Ectodermal cell (in vitro differentiated cells): Measurements from ENCODE around the gene CABLES2.

Experiments used
- H3K27ac ChIP-seq: 2 replicates; pipeline ENCODE4 v1.7.0; 2013; ENCODE audit warnings: mild to moderate bottlenecking, low read depth, low read length; ENCODE audit not compliant: insufficient read depth, poor library complexity, severe bottlenecking
- H3K27me3 ChIP-seq: 2 replicates; pipeline ENCODE4 v1.7.0; 2013; ENCODE audit warnings: mild to moderate bottlenecking, low read length; ENCODE audit not compliant: insufficient read depth, control insufficient read depth, poor library complexity, severe bottlenecking
- H3K36me3 ChIP-seq: one replicate; pipeline ENCODE4 v1.7.0; 2013; ENCODE audit warnings: low read length; ENCODE audit not compliant: control insufficient read depth, insufficient read depth
- H3K4me1 ChIP-seq: one replicate; pipeline ENCODE4 v1.7.0; 2013; ENCODE audit warnings: low read length; ENCODE audit not compliant: control insufficient read depth, insufficient read depth
- H3K4me3 ChIP-seq: 2 replicates; pipeline ENCODE4 v1.7.0; 2013; ENCODE audit warnings: low read depth, low read length, control low read depth; ENCODE audit not compliant: insufficient read depth
- H3K9me3 ChIP-seq: 2 replicates; pipeline ENCODE4 v1.7.0; 2013; ENCODE audit warnings: mild to moderate bottlenecking, low read length, moderate library complexity; ENCODE audit not compliant: control insufficient read depth
- WGBS, 2 experiments: methylation state at CpG; one replicate each; pipeline ENCODE4 v1.1.7; 2013; ENCODE audit warnings: missing lambda C conversion rate in 2 of 2; 5-methylcytosine and 5-hydroxymethylcytosine counted together

Gene CABLES2

DNA sequence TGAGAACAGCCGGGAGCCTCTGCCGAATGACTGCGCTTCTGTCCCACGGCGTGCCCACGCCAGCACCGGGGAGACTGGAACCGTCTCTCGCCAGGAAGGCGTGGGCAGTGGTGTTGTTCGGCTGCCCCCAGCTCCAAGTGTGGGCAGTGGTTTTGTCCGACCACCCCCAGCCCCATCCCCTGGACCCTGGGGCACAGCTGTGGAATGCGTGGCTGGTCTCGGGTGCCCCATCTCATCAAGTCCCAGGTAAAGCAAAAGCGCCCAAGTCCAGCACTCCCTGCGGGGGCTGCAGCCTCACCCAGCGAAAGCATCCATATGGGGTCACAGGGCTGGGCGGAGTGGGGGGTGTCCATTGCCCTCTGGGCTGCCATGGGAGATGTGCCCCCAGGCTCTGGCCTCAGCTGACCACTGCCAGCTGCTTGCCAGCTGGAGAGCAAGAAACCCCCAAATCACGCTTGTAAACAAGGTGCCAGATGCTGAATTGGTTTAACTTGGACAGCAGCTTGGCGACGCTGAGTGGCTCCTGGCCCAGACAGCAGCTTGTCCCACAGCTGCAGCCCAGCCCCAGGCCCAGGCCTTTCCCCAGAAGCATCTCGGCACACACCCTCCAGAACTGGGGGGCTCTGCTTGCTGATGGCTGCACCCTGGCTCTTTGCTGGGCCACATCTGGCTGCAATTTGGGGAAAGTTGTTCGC, 4.5 kb downstream of the CABLES2 start:
- Histone ChIP-seq H3K4me1 (peaks cover 10% of the 10 kb centered on the region), H3K27me3 (no peaks in the 10 kb centered on the region), H3K4me3 (no peak overlapping the region), H3K36me3 (no peaks in the 10 kb centered on the region), H3K9me3 (no peaks in the 10 kb centered on the region), H3K27ac (no peak overlapping the region)
- WGBS, 2 experiments, result 95 to 96% methylated on average over 23 of the region's 23 CpGs

DNA sequence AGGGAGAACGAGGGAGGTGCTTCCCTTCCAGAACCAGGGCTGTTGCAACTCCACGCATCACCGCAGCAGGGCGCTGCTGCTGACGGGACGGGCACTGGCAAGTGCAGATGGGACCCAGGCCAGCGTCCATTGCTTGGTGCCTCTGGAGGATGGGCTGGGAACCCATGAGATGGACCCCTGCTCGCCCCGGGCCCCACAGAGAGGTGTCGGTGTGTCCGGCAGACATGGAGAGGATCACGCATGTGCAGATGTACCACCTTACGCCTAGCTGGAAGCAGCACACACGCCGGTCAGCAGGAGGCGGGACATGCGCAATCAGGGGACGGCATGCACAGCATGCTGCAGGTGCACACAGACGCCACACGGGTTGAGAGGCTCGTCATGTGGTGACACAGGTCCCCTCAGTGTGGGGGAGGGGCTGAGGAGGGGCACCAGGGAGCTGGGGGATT, 5.7 kb downstream of the CABLES2 start:
- peaks cover 7% of the 10 kb centered on the region for H3K4me1 ChIP-seq
- WGBS, 2 experiments, result 84 to 87% methylated on average over 21 of the region's 21 CpGs
- no peak overlapping the region for H3K27ac ChIP-seq
- H3K4me3 ChIP-seq, result no peak overlapping the region
- H3K9me3 ChIP-seq, result no peaks in the 10 kb centered on the region
- no peaks in the 10 kb centered on the region for H3K27me3 ChIP-seq
- H3K36me3 ChIP-seq, result no peaks in the 10 kb centered on the region

DNA sequence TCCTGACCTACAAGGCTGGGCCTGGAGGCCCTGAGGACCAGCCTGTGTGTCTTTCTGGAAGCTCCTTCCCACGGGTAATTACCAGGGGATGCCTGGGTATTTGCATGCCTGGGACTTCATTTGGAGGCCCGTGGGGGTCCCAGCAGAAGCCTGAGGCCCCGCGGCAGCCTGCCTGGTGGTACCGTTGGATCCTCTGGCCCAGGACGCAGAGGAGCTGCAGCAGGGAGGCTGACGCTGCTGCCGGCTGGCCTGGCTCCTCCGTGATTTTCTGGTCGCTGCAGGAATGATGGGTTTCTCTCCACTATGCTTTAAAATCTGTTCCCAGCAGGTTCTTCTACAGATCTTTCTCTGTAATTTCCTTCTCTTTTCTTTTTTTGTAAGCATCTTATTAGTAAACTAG, 6.5 kb downstream of the CABLES2 start:
- no peak overlapping the region for H3K27ac ChIP-seq
- 91 to 93% methylated on average over 10 of the region's 10 CpGs for WGBS, 2 experiments

DNA sequence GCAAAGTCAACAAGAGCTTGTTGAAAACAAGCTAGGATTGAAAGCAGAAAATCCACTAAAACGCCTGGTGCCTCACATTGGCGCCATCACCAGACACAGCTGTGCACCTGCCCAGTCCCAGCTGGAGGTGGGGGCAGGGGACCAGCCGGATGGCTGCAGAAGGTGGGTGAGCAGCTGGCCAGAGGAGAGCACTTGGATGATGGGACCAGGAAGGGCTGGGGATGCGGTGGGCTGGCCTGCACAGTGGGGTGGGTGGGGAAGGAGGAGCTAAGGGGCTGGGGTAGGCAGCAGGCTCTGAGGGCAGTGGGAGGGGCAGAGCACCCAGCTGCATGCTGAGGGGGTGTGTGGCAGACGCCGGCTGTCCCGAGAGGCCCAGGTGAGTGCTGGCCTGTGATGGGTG, 7.1 kb downstream of the CABLES2 start:
- WGBS, 2 experiments, result 90 to 91% methylated on average over 7 of the region's 7 CpGs
- no peak overlapping the region for H3K4me3 ChIP-seq
- no peaks in the 10 kb centered on the region for H3K36me3 ChIP-seq
- H3K27me3 ChIP-seq, result no peaks in the 10 kb centered on the region
- H3K9me3 ChIP-seq, result no peaks in the 10 kb centered on the region
- no peak overlapping the region for H3K27ac ChIP-seq
- H3K4me1 ChIP-seq, result peaks cover under 1% of the 10 kb centered on the region

More for the DNA sequence above, 6.5 kb downstream of the CABLES2 start:
- Histone ChIP-seq H3K9me3 (no peaks in the 10 kb centered on the region), H3K4me1 (peaks cover 3% of the 10 kb centered on the region), H3K27me3 (no peaks in the 10 kb centered on the region), H3K36me3 (no peaks in the 10 kb centered on the region), H3K4me3 (no peak overlapping the region)

DNA sequence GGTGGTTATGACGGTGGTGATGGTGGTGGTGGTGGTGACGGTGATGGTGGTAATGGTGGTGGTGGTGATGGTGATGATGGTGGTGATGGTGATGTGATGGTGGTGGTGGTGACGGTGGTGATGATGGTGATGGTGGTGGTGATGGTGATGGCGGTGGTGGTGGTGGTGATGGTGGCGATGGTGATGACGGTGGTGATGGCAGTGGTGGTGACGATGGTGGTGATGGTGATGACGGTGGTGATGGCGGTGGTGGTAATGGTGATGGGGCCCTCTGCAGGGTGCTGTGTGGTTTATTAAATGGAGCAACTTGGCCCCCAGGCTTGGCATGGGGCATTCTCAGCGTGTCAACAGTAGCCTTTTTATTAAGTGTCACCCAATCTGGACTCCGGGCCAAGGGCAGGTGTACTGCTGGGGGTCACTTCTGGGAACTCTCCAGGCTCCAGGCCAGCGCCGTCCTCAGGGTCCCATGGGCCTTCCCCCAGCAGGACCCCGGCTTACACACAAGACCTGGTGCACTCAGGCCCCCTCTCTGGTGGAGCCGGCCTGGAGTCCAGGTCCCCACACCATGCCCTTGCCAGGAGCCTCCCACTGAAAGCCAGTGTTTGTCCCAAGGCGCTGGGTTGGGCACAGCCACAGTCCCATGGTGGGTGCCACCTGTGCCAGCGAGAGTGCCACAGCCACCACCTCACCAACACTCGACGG, 8.8 kb downstream of the CABLES2 start:
- no peaks in the 10 kb centered on the region for H3K4me1 ChIP-seq
- 94% methylated on average over 19 of the region's 19 CpGs for WGBS, 2 experiments
- no peak overlapping the region for H3K4me3 ChIP-seq
- no peaks in the 10 kb centered on the region for H3K36me3 ChIP-seq
- H3K27me3 ChIP-seq, result no peaks in the 10 kb centered on the region
- H3K9me3 ChIP-seq, result no peaks in the 10 kb centered on the region
- no peak overlapping the region for H3K27ac ChIP-seq

DNA sequence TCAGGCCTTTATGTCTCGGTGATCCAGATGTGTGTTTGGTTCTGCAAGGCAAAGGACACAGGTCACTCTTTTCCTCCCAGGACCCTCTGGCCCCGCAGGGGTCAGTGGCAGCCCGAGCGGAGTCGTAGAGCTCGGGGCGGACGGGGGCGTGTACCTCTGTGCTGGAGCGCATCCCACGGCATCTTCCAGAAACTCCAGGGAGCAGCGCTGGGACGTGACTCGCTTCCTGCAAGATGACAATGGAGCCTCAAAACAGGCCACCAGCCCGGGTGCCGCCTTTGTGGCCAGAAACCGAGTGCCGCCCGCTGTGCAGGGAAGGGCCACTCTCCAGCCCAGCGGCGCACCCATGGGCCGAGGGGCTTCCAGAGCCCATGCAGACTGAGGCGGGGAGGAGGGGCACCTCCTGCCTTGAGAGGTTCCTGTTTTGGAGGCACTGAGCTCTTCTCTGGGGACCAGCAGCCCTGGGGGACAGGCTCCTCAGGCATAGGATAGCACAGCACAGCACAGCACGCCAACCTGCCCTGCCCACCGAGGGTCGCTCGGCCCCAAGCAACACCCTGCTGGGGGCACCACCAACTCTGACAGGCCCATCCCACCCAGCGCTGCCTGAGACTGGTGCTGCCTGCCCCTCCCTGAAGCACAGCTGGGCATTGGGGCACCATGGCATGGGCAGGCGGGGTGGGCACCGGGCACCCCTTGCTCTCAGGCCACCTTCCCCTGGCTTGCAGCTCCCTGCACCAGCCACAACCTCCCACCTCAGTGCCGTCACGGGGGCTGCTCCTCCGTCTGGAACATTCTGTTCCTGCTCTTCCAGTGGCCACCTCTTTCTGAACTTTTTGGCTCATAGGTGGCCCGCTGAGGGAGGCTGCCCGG, 10.5 kb downstream of the CABLES2 start:
- no peak overlapping the region for H3K27ac ChIP-seq
- H3K4me1 ChIP-seq, result no peaks in the 10 kb centered on the region
- no peak overlapping the region for H3K4me3 ChIP-seq
- no peaks in the 10 kb centered on the region for H3K9me3 ChIP-seq
- 94% methylated on average over 35 of the region's 35 CpGs for WGBS, 2 experiments
- no peaks in the 10 kb centered on the region for H3K27me3 ChIP-seq
- H3K36me3 ChIP-seq, result peaks cover 2% of the 10 kb centered on the region

DNA sequence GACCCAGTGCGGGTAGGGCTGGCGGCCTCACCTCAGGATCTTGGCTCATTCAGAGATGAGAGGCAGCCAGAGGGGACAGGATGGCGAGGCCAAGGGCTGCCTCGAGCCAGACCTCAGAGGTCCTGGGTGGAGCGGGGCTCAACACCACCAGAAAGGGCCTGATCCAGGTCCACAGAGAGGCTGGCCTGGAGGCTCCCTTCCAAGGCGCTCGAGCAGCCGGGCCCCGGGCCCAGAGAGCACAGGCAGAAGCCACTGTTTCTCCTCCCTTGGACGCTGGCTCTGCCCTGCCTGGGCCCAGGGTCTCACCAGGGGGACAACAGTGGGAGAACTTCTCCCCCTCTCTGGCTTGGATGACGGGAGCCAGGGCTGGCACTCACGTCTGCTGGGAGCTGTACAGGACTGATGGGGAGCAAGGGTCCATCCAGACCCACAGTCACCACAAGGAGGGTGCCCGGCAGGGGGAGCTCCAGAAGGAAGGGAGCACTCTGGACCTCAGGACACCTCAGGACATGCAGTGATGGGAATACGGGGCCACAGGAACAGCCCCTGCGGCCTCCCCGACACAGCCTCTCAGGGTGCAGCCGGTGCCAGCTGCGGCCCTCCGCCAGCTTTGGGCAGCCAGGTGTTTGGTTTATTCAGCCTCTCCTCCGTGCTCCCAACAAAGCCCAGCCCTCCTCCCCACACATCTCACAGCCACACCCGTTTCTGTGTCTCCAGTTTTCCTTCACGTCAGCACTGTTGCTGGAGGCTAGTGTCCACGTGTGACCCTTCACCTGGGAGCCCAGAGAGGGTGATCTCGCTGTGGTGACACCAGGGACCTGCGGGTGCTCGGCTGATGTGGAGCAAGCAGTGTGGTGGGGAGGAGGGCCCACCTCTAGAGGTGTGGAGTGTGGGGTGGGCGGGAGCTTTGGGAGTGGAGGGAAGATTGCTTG, 11.5 kb downstream of the CABLES2 start:
- 93% methylated on average over 27 of the region's 27 CpGs for WGBS, 2 experiments
- H3K4me3 ChIP-seq, result no peak overlapping the region
- H3K36me3 ChIP-seq, result peaks cover 2% of the 10 kb centered on the region
- H3K9me3 ChIP-seq, result no peaks in the 10 kb centered on the region
- no peaks in the 10 kb centered on the region for H3K4me1 ChIP-seq
- H3K27me3 ChIP-seq, result no peaks in the 10 kb centered on the region
- no peak overlapping the region for H3K27ac ChIP-seq

DNA sequence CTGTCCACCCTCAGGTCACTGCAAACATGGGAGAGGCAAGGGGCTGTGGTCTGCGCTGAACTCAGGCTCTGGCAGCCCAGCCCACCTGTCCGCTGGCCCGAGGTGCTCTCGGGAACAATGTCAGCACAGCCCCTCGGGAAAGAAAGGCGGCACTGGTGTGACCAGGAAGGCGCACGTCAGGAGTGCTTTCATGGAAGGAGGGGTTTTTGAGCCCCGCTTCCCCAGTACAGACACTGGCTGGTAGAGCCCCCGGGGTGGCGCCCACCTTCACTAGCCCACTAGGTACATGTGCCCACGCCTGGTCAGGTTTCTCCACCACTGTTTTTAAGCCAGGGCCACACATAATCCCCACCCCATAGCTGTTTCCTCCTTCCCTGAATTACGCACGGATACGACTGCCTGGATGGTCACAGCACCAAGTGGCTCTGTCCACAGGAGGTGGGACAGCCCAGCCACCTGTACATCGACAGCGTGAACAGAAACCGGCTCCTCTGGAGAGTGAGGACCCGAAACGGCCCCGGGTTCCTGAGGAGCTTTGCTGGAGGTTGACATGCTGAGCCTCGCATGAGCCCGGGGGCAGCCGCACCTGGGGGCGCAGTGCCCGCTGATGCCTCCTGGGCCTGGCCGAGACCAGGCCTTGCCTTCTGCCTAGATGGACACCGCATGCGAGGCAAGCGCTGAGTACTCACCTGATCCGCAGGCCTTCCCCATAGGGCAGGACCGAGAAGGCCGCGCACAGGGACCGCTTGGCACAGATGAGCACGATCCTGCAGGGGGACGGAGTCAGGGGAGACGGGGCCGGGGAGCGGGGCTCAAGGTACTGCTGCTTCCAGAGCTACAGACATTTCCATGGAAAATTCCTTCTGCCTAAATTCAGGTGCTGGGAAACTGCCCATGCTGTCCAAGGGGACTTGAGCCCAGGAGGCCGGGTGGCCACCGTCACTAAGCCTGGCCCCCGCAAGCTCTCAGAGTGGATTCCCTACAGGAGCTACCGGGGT, 12.5 kb downstream of the CABLES2 start:
- Histone ChIP-seq H3K36me3 (peaks cover 2% of the 10 kb centered on the region), H3K4me1 (no peaks in the 10 kb centered on the region), H3K9me3 (no peaks in the 10 kb centered on the region), H3K4me3 (no peak overlapping the region), H3K27me3 (no peaks in the 10 kb centered on the region), H3K27ac (no peak overlapping the region)
- 95 to 96% methylated on average over 44 of the region's 44 CpGs for WGBS, 2 experiments

DNA sequence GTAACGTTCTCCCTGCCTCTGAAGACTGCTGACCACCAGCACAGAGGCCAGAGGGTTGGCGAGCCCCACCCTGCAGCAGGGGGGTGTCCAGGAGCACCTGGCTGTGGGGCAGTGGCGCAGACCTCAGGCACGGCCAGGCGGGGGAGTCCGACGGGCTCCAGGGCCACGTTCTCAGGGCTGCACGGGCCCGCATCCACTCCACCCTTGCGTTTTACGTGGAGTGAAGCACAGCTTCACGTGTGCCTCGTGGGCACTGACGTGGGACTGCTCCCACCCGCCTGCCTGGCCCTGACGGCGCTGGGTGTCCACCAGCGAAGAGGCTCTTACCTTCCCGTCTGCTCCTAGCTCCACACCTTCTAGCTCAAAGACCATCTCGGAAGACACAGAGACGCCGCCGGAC, 13.3 kb downstream of the CABLES2 start:
- no peaks in the 10 kb centered on the region for H3K27me3 ChIP-seq
- H3K27ac ChIP-seq, result no peak overlapping the region
- no peak overlapping the region for H3K4me3 ChIP-seq
- 93 to 94% methylated on average over 24 of the region's 24 CpGs for WGBS, 2 experiments
- no peaks in the 10 kb centered on the region for H3K9me3 ChIP-seq
- H3K36me3 ChIP-seq, result peaks cover 4% of the 10 kb centered on the region
- no peaks in the 10 kb centered on the region for H3K4me1 ChIP-seq
